T-helper 17 cell (primary cell): ENCODE measurements around the gene SP7. TPM values are rescaled to one million over a fixed set of nuclear protein-coding genes. Genes with fewer than 3 reads are reported as not detected.
"Not testable (repeated sequence)": the region's sequence is repeated elsewhere in the genome, so short reads cannot be mapped to it uniquely, and the experiment has no call there.

ENCODE experiments used
- ATAC-seq: fragments of 150-1000 bp; cut with Tn5 transposase; 2 replicates; pipeline ENCODE4 v1.10.0; 2021; ENCODE audit warnings: mild to moderate bottlenecking, moderate library complexity
- DNase-seq, 3 donors: peaks; one replicate each; pipeline versions ENCODE4 v3.0.0 to v3.0.0-alpha.2; 2020 to 2021
- H3K9me3 ChIP-seq: one replicate; pipeline ENCODE4 v1.7.0; 2013; ENCODE audit warnings: low read length, mild to moderate bottlenecking; ENCODE audit not compliant: control insufficient read depth, poor library complexity, severe bottlenecking
- H3K27ac Mint-ChIP-seq: one replicate; pipeline ENCODE4 v1.8.0; 2022; ENCODE audit warnings: mild to moderate bottlenecking, moderate library complexity, mixed read lengths
- H3K27me3 Mint-ChIP-seq: one replicate; pipeline ENCODE4 v1.8.0; 2022; ENCODE audit warnings: mixed read lengths
- H3K36me3 Mint-ChIP-seq: one replicate; pipeline ENCODE4 v1.8.0; 2022; ENCODE audit warnings: low read depth, mixed read lengths
- H3K4me1 Mint-ChIP-seq: one replicate; pipeline ENCODE4 v1.8.0; 2022; ENCODE audit warnings: mild to moderate bottlenecking, mixed read lengths
- H3K4me3 Mint-ChIP-seq: one replicate; pipeline ENCODE4 v1.8.0; 2022; ENCODE audit warnings: mild to moderate bottlenecking, moderate library complexity, mixed read lengths
- total RNA-seq, 4 donors: library from RNA in 2 of 4; stranded (reverse) in 2 of 4; gene quantifications; one replicate each; pipeline ENCODE4 v1.2.3 and lab custom pipeline; 2022 to 2026

The SP7 gene
- total RNA-seq, 2 donors from 2014 or later, result not detected

DNA sequence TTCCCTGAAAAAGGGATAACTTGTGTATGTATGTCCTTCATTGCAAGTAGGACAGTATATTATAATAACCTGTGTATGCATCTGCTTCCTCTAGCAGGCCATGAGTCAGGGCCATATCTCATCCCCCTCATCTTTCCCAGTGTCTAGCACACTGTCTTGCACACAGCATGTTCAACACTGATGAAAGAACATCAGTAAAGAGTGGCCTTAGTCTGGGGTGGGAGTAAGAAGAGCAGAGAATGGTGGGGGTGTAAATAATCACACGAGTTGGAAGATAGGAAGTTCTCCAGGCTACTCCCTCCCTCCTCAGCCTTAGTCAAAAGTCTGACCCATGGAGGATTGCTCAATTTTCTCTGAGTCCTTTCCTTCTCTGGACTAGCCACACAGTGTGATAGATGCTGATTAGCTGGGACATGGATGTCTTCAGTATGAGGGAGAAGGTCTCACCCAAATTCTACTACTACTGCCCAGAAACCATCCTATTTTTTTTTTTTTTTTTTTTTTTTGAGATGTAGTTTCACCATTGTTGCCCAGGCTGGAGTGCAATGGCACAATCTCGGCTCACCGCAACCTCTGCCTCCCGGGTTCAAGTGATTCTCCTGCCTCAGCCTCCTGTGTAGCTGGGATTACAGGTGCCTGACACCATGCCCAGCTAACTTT lies 29.2 kb upstream of the SP7 start:
- H3K9me3 ChIP-seq, result no peaks in the 10 kb centered on the region
- no peaks in the 10 kb centered on the region for H3K27me3 Mint-ChIP-seq
- peaks cover 11% of the 10 kb centered on the region for H3K4me1 Mint-ChIP-seq
- H3K27ac Mint-ChIP-seq, result peak overlapping the region; percentile 61
- no peak overlapping the region for H3K4me3 Mint-ChIP-seq
- DNase-seq (no peak), ATAC-seq (no peak)
- H3K36me3 Mint-ChIP-seq, result no peaks in the 10 kb centered on the region

DNA sequence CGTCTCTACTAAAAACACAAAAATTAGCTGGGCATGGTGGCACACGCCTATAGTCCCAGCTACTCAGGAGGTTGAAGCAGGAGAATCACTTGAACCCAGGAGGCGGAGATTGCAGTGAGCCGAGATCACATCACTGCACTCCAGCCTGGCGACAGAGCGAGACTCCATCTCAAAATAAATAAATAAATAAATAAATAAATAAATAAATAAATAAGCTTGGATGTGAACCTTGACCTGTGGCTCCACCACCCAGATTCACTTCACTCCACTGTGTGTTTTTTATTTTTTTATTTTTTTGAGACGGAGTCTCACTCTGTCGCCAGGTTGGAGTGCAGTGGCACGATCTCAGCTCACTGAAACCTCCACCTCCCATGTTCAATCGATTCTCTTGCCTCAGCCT lies 25.5 kb upstream of the SP7 start:
- ATAC-seq, H3K27ac Mint-ChIP-seq, DNase-seq, H3K27me3 Mint-ChIP-seq, H3K9me3 ChIP-seq, H3K36me3 Mint-ChIP-seq, H3K4me3 Mint-ChIP-seq: not testable (repeated sequence)
- H3K4me1 Mint-ChIP-seq, result peaks cover 11% of the 10 kb centered on the region

DNA sequence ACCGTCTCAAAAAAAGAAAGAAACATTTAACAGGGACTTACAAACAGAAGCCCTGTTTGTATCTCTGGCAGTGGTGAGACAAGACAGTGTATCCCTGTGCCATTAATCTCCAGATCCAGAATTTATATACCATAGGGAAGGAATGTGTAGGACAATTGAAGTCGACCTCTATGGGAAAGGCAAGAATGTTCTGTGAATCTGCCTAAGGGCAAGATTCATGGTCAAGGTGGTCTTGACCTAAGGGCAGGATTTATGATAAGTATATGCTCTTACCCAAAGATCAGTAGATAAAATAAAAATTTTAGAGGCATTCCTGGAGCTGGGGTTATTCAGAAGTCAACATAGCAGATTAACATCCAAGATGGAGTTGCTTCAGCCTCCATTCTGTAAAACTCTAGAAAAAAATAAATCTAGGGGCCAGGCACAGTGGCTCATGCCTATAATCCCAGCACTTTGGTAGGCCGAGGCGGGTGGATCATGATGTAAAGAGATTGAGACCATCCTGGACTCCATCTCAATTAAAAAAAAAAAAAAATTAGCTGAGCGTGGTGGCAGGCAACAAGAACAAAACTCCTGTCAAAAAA lies 22.8 kb upstream of the SP7 start:
- Mint-ChIP-seq H3K27ac (no peak overlapping the region), H3K4me1 (peaks cover 3% of the 10 kb centered on the region), H3K4me3 (no peak overlapping the region), H3K27me3 (no peaks in the 10 kb centered on the region), H3K36me3 (no peaks in the 10 kb centered on the region)
- H3K9me3 ChIP-seq, result no peaks in the 10 kb centered on the region
- DNase-seq (no peak), ATAC-seq (no peak)

GRCh38 chr12:53355121-53355520 lies 19.0 kb upstream of the SP7 start:
- Mint-ChIP-seq H3K27me3 (no peaks in the 10 kb centered on the region), H3K27ac (peak overlapping the region; percentile 54)

GRCh38 chr12:53353257-53353655 lies 17.1 kb upstream of the SP7 start:
- H3K27me3 Mint-ChIP-seq, result no peaks in the 10 kb centered on the region
- peaks cover 5% of the 10 kb centered on the region for H3K4me1 Mint-ChIP-seq
- no peaks in the 10 kb centered on the region for H3K36me3 Mint-ChIP-seq
- DNase-seq (no peak), ATAC-seq (no peak)
- H3K4me3 Mint-ChIP-seq, result no peak overlapping the region
- H3K9me3 ChIP-seq, result no peaks in the 10 kb centered on the region
- H3K27ac Mint-ChIP-seq, result peak overlapping the region; percentile 21

More at GRCh38 chr12:53355121-53355520, 19.0 kb upstream of the SP7 start:
- H3K4me1 Mint-ChIP-seq, result peaks cover 5% of the 10 kb centered on the region
- no peaks in the 10 kb centered on the region for H3K9me3 ChIP-seq
- no peak for DNase-seq
- ATAC-seq, result no peak
- H3K36me3 Mint-ChIP-seq, result no peaks in the 10 kb centered on the region
- no peak overlapping the region for H3K4me3 Mint-ChIP-seq

GRCh38 chr12:53352331-53353256 lies 16.4 kb upstream of the SP7 start:
- DNase-seq (peak; percentile 56 to 75 (median 69)), ATAC-seq (peak; percentile 99)
- H3K4me3 Mint-ChIP-seq, result peak overlapping the region; percentile 15
- no peak overlapping the region for H3K27ac Mint-ChIP-seq
- H3K36me3 Mint-ChIP-seq, result no peaks in the 10 kb centered on the region
- no peaks in the 10 kb centered on the region for H3K27me3 Mint-ChIP-seq
- no peaks in the 10 kb centered on the region for H3K9me3 ChIP-seq
- peaks cover 5% of the 10 kb centered on the region for H3K4me1 Mint-ChIP-seq

- DNase-seq (no peak), ATAC-seq (no peak)
- no peaks in the 10 kb centered on the region for H3K9me3 ChIP-seq
- no peaks in the 10 kb centered on the region for H3K36me3 Mint-ChIP-seq
- no peaks in the 10 kb centered on the region for H3K27me3 Mint-ChIP-seq
- no peak overlapping the region for H3K27ac Mint-ChIP-seq
- no peak overlapping the region for H3K4me3 Mint-ChIP-seq
- H3K4me1 Mint-ChIP-seq, result peaks cover 24% of the 10 kb centered on the region
Measured at GRCh38 chr12:53347905-53348304, 11.8 kb upstream of the SP7 start.

DNA sequence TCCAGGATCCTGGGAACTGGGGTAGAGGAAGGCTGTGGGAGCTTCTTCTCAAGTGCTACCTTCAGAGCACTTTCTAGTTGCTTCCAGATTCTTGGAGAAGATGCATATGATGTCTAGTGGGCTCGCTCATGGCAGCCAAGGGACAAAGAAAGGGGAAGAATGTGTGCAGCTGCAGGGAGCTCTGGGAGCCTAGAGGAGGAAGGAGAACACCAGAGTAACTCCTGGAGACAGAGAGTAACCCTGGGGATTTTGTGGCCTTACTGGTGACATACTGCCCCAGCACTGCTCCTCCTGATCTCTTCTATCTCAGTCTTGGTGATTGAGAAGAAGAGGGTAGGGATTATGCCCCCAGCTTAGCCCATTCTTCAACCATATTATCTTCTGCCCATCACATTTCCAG lies 10.3 kb upstream of the SP7 start:
- peaks cover 21% of the 10 kb centered on the region for H3K4me1 Mint-ChIP-seq
- H3K27ac Mint-ChIP-seq, result peak overlapping the region; percentile 57
- ATAC-seq, result no peak
- H3K36me3 Mint-ChIP-seq, result no peaks in the 10 kb centered on the region
- no peaks in the 10 kb centered on the region for H3K9me3 ChIP-seq
- DNase-seq, result no peak
- H3K27me3 Mint-ChIP-seq, result no peaks in the 10 kb centered on the region
- H3K4me3 Mint-ChIP-seq, result peak overlapping the region; percentile 56

- H3K27ac Mint-ChIP-seq, result peak overlapping the region; percentile 78
Measured at GRCh38 chr12:53345486-53346188, 9.5 kb upstream of the SP7 start.

GRCh38 chr12:53344824-53345485 lies 8.8 kb upstream of the SP7 start:
- peaks cover 25% of the 10 kb centered on the region for H3K4me1 Mint-ChIP-seq
- H3K9me3 ChIP-seq, result no peaks in the 10 kb centered on the region
- peak overlapping the region; percentile 78 for H3K27ac Mint-ChIP-seq
- H3K36me3 Mint-ChIP-seq, result no peaks in the 10 kb centered on the region
- ATAC-seq, result peak; percentile 83
- DNase-seq, result peak; percentile 37 to 51 (median 50)
- H3K27me3 Mint-ChIP-seq, result peaks cover 8% of the 10 kb centered on the region
- H3K4me3 Mint-ChIP-seq, result peak overlapping the region; percentile 99

More at GRCh38 chr12:53345486-53346188, 9.5 kb upstream of the SP7 start:
- H3K36me3 Mint-ChIP-seq, result no peaks in the 10 kb centered on the region
- ATAC-seq (no peak), DNase-seq (no peak)
- peak overlapping the region; percentile 99 for H3K4me3 Mint-ChIP-seq
- H3K9me3 ChIP-seq, result no peaks in the 10 kb centered on the region
- peaks cover 22% of the 10 kb centered on the region for H3K4me1 Mint-ChIP-seq
- H3K27me3 Mint-ChIP-seq, result peaks cover 1% of the 10 kb centered on the region

- peak overlapping the region; percentile 84 for H3K4me3 Mint-ChIP-seq
- H3K4me1 Mint-ChIP-seq, result peaks cover 27% of the 10 kb centered on the region
- H3K9me3 ChIP-seq, result no peaks in the 10 kb centered on the region
- no peaks in the 10 kb centered on the region for H3K36me3 Mint-ChIP-seq
- H3K27me3 Mint-ChIP-seq, result peaks cover 13% of the 10 kb centered on the region
- peak; percentile 4 for ATAC-seq
- peak overlapping the region; percentile 78 for H3K27ac Mint-ChIP-seq
- no peak for DNase-seq
Measured at GRCh38 chr12:53344487-53344823, 8.3 kb upstream of the SP7 start.

- Mint-ChIP-seq H3K4me3 (peak overlapping the region; percentile 84), H3K4me1 (peaks cover 27% of the 10 kb centered on the region), H3K36me3 (no peaks in the 10 kb centered on the region), H3K27ac (peak overlapping the region; percentile 78), H3K27me3 (peaks cover 14% of the 10 kb centered on the region)
- DNase-seq (no peak), ATAC-seq (peak; percentile 34)
- no peaks in the 10 kb centered on the region for H3K9me3 ChIP-seq
Measured at GRCh38 chr12:53343969-53344368, 7.8 kb upstream of the SP7 start.
